Measurements from ENCODE around the gene ZFYVE28.
A peak's percentile ranks its signal among the peaks of the same experiment; 100 is the strongest.

Gene ZFYVE28

GRCh38 chr4:2353222-2354107 lies 65.0 kb downstream of the ZFYVE28 start:
- Mint-ChIP-seq H3K36me3 (ENCODE audit: insufficient read depth) (no peaks in the 10 kb centered on the region), H3K4me3 (no peak overlapping the region), H3K9me3 (no peaks in the 10 kb centered on the region), H3K4me1 (ENCODE audit: low read depth in 2 of 2) (peaks cover 13 to 16% of the 10 kb centered on the region in 2 donors), H3K27me3 (no peaks in the 10 kb centered on the region), H3K27ac (peak overlapping the region; percentile 57 to 79)
- no peak for ATAC-seq (replicated peaks)
- DNase-seq, result no peak

- DNase-seq (no peak), ATAC-seq (replicated peaks) (no peak)
- Mint-ChIP-seq H3K27me3 (no peaks in the 10 kb centered on the region), H3K4me1 (ENCODE audit: low read depth in 2 of 2) (peaks cover 11 to 18% of the 10 kb centered on the region in 2 donors), H3K27ac (peak overlapping the region in 1 of 2 donors; percentile 57), H3K36me3 (ENCODE audit: insufficient read depth) (no peaks in the 10 kb centered on the region), H3K9me3 (no peaks in the 10 kb centered on the region), H3K4me3 (no peak overlapping the region)
Observed at GRCh38 chr4:2352729-2353221, 65.7 kb downstream of the ZFYVE28 start.

- no peaks in the 10 kb centered on the region for H3K9me3 Mint-ChIP-seq
- DNase-seq, result no peak
- ATAC-seq (replicated peaks), result no peak
- H3K4me1 Mint-ChIP-seq (ENCODE audit: low read depth in 2 of 2), result peaks cover 12 to 23% of the 10 kb centered on the region in 2 donors
- peak overlapping the region; percentile 57 to 86 for H3K27ac Mint-ChIP-seq
- no peak overlapping the region for H3K4me3 Mint-ChIP-seq
- no peaks in the 10 kb centered on the region for H3K27me3 Mint-ChIP-seq
- no peaks in the 10 kb centered on the region for H3K36me3 Mint-ChIP-seq (ENCODE audit: insufficient read depth)
Observed at GRCh38 chr4:2352171-2352570, 66.3 kb downstream of the ZFYVE28 start.

GRCh38 chr4:2350982-2351381 lies 67.5 kb downstream of the ZFYVE28 start:
- H3K27ac Mint-ChIP-seq, result peak overlapping the region in 1 of 2 donors; percentile 63
- ATAC-seq (replicated peaks), result no peak

DNA sequence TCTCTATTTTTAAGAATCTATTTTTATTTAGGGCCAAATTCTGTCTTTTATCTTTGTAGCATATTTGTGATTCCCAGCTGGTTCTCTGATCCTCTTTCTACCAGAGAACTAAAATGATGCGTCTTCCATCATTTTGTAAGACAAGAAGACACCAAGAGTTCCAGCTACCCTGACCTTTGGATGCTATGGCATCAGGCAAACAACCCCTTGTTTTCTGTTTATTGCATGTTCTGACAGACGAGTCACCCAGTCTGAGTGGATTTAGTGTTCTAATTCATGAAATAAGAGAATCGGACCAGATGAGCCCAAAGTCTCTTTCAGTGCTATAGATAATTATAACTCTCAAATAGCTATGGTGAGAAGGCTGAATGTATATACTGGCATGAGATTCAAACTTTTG lies 69.7 kb downstream of the ZFYVE28 start:
- no peak for ATAC-seq (replicated peaks)
- no peak overlapping the region for H3K4me3 Mint-ChIP-seq
- no peaks in the 10 kb centered on the region for H3K9me3 Mint-ChIP-seq
- DNase-seq, result no peak
- no peaks in the 10 kb centered on the region for H3K27me3 Mint-ChIP-seq
- no peaks in the 10 kb centered on the region for H3K36me3 Mint-ChIP-seq (ENCODE audit: insufficient read depth)
- H3K4me1 Mint-ChIP-seq (ENCODE audit: low read depth in 2 of 2), result peaks cover 8 to 14% of the 10 kb centered on the region in 2 donors
- no peak overlapping the region for H3K27ac Mint-ChIP-seq

More at GRCh38 chr4:2350982-2351381, 67.5 kb downstream of the ZFYVE28 start:
- no peak for DNase-seq
- Mint-ChIP-seq H3K36me3 (ENCODE audit: insufficient read depth) (no peaks in the 10 kb centered on the region), H3K27me3 (no peaks in the 10 kb centered on the region), H3K9me3 (no peaks in the 10 kb centered on the region), H3K4me1 (ENCODE audit: low read depth in 2 of 2) (peaks cover 11 to 18% of the 10 kb centered on the region in 2 donors), H3K4me3 (no peak overlapping the region)

- Mint-ChIP-seq H3K36me3 (ENCODE audit: insufficient read depth) (no peaks in the 10 kb centered on the region), H3K4me1 (ENCODE audit: low read depth in 2 of 2) (peaks cover 11 to 17% of the 10 kb centered on the region in 2 donors), H3K27me3 (no peaks in the 10 kb centered on the region), H3K27ac (peak overlapping the region; percentile 14 to 46), H3K4me3 (no peak overlapping the region), H3K9me3 (no peaks in the 10 kb centered on the region)
- ATAC-seq (replicated peaks) (no peak), DNase-seq (no peak)
Observed at GRCh38 chr4:2347190-2347589, 71.3 kb downstream of the ZFYVE28 start.

GRCh38 chr4:2343476-2343875 lies 75.0 kb downstream of the ZFYVE28 start:
- Mint-ChIP-seq H3K36me3 (ENCODE audit: insufficient read depth) (peaks cover 9% of the 10 kb centered on the region), H3K4me3 (no peak overlapping the region), H3K27ac (peak overlapping the region; percentile 72 to 85), H3K27me3 (no peaks in the 10 kb centered on the region), H3K4me1 (ENCODE audit: low read depth in 2 of 2) (peaks cover 12 to 17% of the 10 kb centered on the region in 2 donors), H3K9me3 (no peaks in the 10 kb centered on the region)
- DNase-seq (no peak), ATAC-seq (replicated peaks) (no peak)

GRCh38 chr4:2341911-2342652 lies 76.4 kb downstream of the ZFYVE28 start:
- no peak for DNase-seq
- Mint-ChIP-seq H3K36me3 (ENCODE audit: insufficient read depth) (peaks cover 15% of the 10 kb centered on the region), H3K4me3 (no peak overlapping the region), H3K4me1 (ENCODE audit: low read depth in 2 of 2) (peaks cover 9 to 11% of the 10 kb centered on the region in 2 donors), H3K9me3 (no peaks in the 10 kb centered on the region), H3K27me3 (no peaks in the 10 kb centered on the region), H3K27ac (peak overlapping the region in 1 of 2 donors; percentile 35)
- no peak for ATAC-seq (replicated peaks)

DNA sequence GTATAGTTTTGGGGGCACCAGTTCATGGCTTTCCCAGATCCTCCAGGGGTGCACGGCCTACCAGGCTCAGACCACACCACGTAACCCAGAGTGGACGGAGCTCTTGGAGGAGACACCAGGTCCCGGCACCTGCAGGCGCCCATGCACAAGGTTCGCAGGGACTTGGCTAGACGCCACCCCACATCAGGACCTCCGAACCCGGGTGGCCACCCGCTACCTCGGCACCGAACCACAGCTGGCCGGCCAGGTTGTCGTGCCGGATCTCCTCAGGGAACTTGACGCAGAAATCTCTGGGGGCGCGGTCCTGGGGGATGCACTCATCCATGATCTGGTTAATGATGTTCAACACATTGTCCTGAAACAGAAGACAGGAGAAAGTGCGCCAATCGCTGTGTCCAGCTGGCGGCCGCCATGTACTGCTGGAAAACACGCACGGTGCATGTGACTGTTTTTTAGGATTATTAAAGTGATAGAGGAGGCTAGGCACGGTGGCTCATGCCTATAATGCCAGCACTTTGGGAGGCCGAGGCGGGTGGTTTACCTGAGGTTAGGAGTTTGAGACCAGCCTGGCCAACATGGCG lies 77.1 kb downstream of the ZFYVE28 start:
- DNase-seq (no peak), ATAC-seq (replicated peaks) (no peak)
- H3K27ac Mint-ChIP-seq, result peak overlapping the region in 1 of 2 donors; percentile 35
- H3K27me3 Mint-ChIP-seq, result no peaks in the 10 kb centered on the region
- peaks cover 9 to 11% of the 10 kb centered on the region in 2 donors for H3K4me1 Mint-ChIP-seq (ENCODE audit: low read depth in 2 of 2)
- peaks cover 15% of the 10 kb centered on the region for H3K36me3 Mint-ChIP-seq (ENCODE audit: insufficient read depth)
- no peaks in the 10 kb centered on the region for H3K9me3 Mint-ChIP-seq
- H3K4me3 Mint-ChIP-seq, result no peak overlapping the region

GRCh38 chr4:2340272-2341061 lies 78.0 kb downstream of the ZFYVE28 start:
- no peak for DNase-seq
- Mint-ChIP-seq H3K4me3 (no peak overlapping the region), H3K27me3 (no peaks in the 10 kb centered on the region), H3K27ac (no peak overlapping the region), H3K36me3 (ENCODE audit: insufficient read depth) (peaks cover 15% of the 10 kb centered on the region), H3K4me1 (ENCODE audit: low read depth in 2 of 2) (peaks cover 9 to 11% of the 10 kb centered on the region in 2 donors), H3K9me3 (no peaks in the 10 kb centered on the region)
- no peak for ATAC-seq (replicated peaks)

GRCh38 chr4:2339458-2340271 lies 78.8 kb downstream of the ZFYVE28 start:
- Mint-ChIP-seq H3K36me3 (ENCODE audit: insufficient read depth) (peaks cover 15% of the 10 kb centered on the region), H3K27me3 (no peaks in the 10 kb centered on the region), H3K4me1 (ENCODE audit: low read depth in 2 of 2) (peaks cover 9 to 14% of the 10 kb centered on the region in 2 donors), H3K27ac (no peak overlapping the region), H3K9me3 (no peaks in the 10 kb centered on the region), H3K4me3 (no peak overlapping the region)
- DNase-seq (no peak), ATAC-seq (replicated peaks) (no peak)

DNA sequence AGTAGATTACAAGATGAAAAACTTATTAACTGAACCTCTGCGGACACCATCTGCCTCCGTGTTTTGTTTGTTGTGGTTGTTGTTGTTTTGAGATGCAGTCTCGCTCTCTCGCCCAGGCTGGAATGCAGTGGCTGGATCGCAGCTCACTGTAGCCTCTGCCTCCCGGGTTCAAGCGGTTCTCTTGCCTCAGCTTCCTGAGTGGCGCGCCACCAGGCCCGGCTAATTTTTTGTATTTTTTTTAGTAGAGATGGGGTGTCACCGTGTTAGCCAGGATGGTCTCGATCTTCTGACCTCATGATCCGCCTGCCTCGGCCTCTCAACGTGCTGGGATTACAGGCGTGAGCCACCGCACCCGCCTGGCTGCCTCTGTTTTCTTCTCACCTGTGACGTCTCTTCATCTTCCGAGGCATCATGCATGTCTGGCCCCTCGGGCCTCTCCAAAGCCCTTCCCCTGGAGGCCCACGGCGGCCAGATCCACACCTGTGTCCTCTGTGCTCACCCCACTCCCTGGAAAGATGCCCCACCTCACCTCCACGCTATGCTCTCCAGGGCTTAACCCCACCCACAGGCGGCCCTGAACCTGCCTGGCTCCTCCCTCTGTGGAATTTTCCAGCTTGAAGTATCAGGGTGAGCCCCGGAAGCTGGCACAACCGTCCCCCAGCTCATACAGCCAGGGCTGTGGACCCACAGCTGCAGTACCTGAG lies 79.5 kb downstream of the ZFYVE28 start:
- Mint-ChIP-seq H3K27ac (no peak overlapping the region), H3K4me3 (no peak overlapping the region), H3K27me3 (no peaks in the 10 kb centered on the region), H3K4me1 (ENCODE audit: low read depth in 2 of 2) (peaks cover 5 to 11% of the 10 kb centered on the region in 2 donors), H3K36me3 (ENCODE audit: insufficient read depth) (peaks cover 15% of the 10 kb centered on the region), H3K9me3 (no peaks in the 10 kb centered on the region)
- DNase-seq (no peak), ATAC-seq (replicated peaks) (no peak)
